ENCODE results near the gene EPHA1. TPM values are rescaled to one million over a fixed set of nuclear protein-coding genes. Genes with fewer than 3 reads are reported as not detected.
"Not testable (repeated sequence)": the region's sequence is repeated elsewhere in the genome, so short reads cannot be mapped to it uniquely, and the experiment has no call there.

EPHA1 gene
- total and polyA plus RNA-seq, 2 donors (not counting 3 experiments of a cell fraction or from before 2014, with no cell fraction given): 0.07 TPM; not detected in 1

DNA sequence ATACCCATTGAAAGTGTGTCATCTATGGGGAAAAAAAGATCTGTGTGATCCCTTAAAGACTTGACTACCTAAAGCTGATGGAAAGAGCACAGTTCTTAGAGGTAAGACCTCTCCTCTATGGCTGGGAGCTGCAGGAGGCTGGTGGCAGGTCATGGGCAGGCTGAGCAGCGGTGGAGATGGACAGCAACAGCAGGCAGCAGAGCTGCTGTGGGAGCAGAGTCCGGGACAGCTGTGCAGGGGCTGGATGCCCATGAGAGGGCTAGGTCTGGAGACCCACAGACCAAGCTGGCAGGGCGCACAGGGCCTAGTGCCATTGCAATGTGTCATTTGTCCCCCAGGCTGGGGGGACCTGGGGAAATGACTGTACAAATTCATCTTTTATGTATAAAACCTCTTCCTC lies 13.4 kb upstream of the EPHA1 start:
- Histone ChIP-seq H3K4me3 (replicated peaks in 1 of 3; ENCODE audit: insufficient read depth in 1 of 3, low read depth in 1 of 3, low read length in 3 of 3) (no peak overlapping the region), H3K9me3 (replicated peaks; ENCODE audit: control insufficient read depth, insufficient read depth, low read length) (no peaks in the 10 kb centered on the region), H2AFZ (ENCODE audit: low read depth, low read length) (no peak overlapping the region), H3K9me1 (replicated peaks; ENCODE audit: control insufficient read depth, extremely low read depth, insufficient read depth, low read length) (no peaks in the 10 kb centered on the region), H3K36me3 (ENCODE audit: control insufficient read depth in 2 of 2, extremely low read depth in 1 of 2, insufficient read depth in 2 of 2, low read length in 2 of 2) (no peaks in the 10 kb centered on the region), H3K9ac (replicated peaks; ENCODE audit: extremely low read depth, insufficient read depth, low read length) (no peak overlapping the region), H3K79me2 (ENCODE audit: control insufficient read depth, insufficient read depth, low read length) (no peaks in the 10 kb centered on the region), H3K27ac (ENCODE audit: insufficient read depth, low read depth, low read length) (no peak overlapping the region), H3K27me3 (ENCODE audit: control insufficient read depth in 2 of 2, insufficient read depth in 2 of 2, low read length in 2 of 2) (no peaks in the 10 kb centered on the region), H3K4me2 (ENCODE audit: insufficient read depth, low read length) (no peak overlapping the region), H4K20me1 (replicated peaks; ENCODE audit: control insufficient read depth, extremely low read depth, insufficient read depth, low read length) (no peaks in the 10 kb centered on the region), H3K4me1 (ENCODE audit: control insufficient read depth, extremely low read depth, insufficient read depth, low read length) (peaks cover 5% of the 10 kb centered on the region)
- DNase-seq (ENCODE audit: low read depth, low spot score) (no peak), FAIRE-seq (no peak)
- ChIA-PET CTCF (interaction anchor here (0.5 to 1.2 kb wide), 2 partner anchors 10 to 460 kb away, joined by 3 read pairs; no protein-coding TSS in a partner anchor), POLR2A (no interaction called here)
- intact Hi-C loops (cut with micrococcal nuclease): no loop called here
- no peak for TF ChIP-seq POLR2AphosphoS5 (IDR thresholded peaks at IDR 0.05; ENCODE audit: insufficient read depth, low read depth, low read length)
- TF ChIP-seq JUN (IDR thresholded peaks at IDR 0.05; ENCODE audit: borderline replicate concordance, insufficient read depth, insufficient read length, low read depth): no peak
- TF ChIP-seq, protein P1, sequence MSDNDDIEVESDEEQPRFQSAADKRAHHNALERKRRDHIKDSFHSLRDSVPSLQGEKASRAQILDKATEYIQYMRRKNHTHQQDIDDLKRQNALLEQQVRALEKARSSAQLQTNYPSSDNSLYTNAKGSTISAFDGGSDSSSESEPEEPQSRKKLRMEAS (IDR thresholded peaks at IDR 0.05; ENCODE audit: insufficient read depth, insufficient read length): no peak
- no peak for TF ChIP-seq FOS (IDR thresholded peaks at IDR 0.05; ENCODE audit: borderline replicate concordance, insufficient read depth, low read length)
- TF ChIP-seq, protein P2, sequence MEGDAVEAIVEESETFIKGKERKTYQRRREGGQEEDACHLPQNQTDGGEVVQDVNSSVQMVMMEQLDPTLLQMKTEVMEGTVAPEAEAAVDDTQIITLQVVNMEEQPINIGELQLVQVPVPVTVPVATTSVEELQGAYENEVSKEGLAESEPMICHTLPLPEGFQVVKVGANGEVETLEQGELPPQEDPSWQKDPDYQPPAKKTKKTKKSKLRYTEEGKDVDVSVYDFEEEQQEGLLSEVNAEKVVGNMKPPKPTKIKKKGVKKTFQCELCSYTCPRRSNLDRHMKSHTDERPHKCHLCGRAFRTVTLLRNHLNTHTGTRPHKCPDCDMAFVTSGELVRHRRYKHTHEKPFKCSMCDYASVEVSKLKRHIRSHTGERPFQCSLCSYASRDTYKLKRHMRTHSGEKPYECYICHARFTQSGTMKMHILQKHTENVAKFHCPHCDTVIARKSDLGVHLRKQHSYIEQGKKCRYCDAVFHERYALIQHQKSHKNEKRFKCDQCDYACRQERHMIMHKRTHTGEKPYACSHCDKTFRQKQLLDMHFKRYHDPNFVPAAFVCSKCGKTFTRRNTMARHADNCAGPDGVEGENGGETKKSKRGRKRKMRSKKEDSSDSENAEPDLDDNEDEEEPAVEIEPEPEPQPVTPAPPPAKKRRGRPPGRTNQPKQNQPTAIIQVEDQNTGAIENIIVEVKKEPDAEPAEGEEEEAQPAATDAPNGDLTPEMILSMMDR (IDR thresholded peaks at IDR 0.05; ENCODE audit: extremely low read depth in 1 of 2, insufficient read depth in 1 of 2, low read depth in 1 of 2, low read length in 2 of 2): no peak
- TF ChIP-seq POLR2A (IDR thresholded peaks at IDR 0.05; ENCODE audit: low read depth, low read length): no peak
- TF ChIP-seq EZH2 (IDR thresholded peaks at IDR 0.05; ENCODE audit: borderline replicate concordance, low read depth, low read length, severe bottlenecking): no peak
- TF ChIP-seq MYC (IDR thresholded peaks at IDR 0.05; ENCODE audit: low read depth, low read length): no peak
- no peak for TF ChIP-seq GATA2 (IDR thresholded peaks at IDR 0.05; ENCODE audit: insufficient read depth, insufficient read length, low read depth, low read length)
- dilution Hi-C loops (cut with MboI; ENCODE audit: extremely low pct_ligation_motif_present, low sequenced_read_pairs): no loop called here
- no TSS peak for BruUV-seq (replicated peaks)

DNA sequence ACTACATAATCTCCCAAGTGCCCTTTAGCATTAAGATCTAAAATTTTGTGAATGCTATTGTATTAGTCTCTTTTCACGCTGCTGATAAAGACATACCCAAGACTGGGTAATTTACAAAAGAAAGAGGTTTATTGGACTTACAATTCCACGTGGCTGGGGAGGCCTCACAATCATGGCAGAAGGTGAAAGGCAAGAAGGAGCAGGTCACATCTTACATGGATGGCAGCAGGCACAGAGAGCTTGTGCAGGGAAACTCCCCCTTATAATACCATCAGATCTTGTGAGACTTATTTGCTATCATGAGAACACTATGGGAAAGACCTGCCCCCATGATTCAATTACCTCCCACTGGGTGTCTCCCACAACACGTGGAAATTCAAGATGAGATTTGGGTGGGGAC lies 12.0 kb upstream of the EPHA1 start:
- DNase-seq (ENCODE audit: low read depth, low spot score); FAIRE-seq; POLR2A ChIA-PET; H3K27ac ChIP-seq (ENCODE audit: insufficient read depth, low read depth, low read length); H3K9me3 ChIP-seq (replicated peaks; ENCODE audit: control insufficient read depth, insufficient read depth, low read length); H3K9ac ChIP-seq (replicated peaks; ENCODE audit: extremely low read depth, insufficient read depth, low read length); H2AFZ ChIP-seq (ENCODE audit: low read depth, low read length); H3K4me2 ChIP-seq (ENCODE audit: insufficient read depth, low read length); intact Hi-C loops (cut with micrococcal nuclease); H3K9me1 ChIP-seq (replicated peaks; ENCODE audit: control insufficient read depth, extremely low read depth, insufficient read depth, low read length); BruUV-seq (replicated peaks); H4K20me1 ChIP-seq (replicated peaks; ENCODE audit: control insufficient read depth, extremely low read depth, insufficient read depth, low read length); CTCF ChIA-PET; H3K79me2 ChIP-seq (ENCODE audit: control insufficient read depth, insufficient read depth, low read length); H3K4me1 ChIP-seq (ENCODE audit: control insufficient read depth, extremely low read depth, insufficient read depth, low read length); H3K36me3 ChIP-seq (ENCODE audit: control insufficient read depth in 2 of 2, extremely low read depth in 1 of 2, insufficient read depth in 2 of 2, low read length in 2 of 2); H3K4me3 ChIP-seq (replicated peaks in 1 of 3; ENCODE audit: insufficient read depth in 1 of 3, low read depth in 1 of 3, low read length in 3 of 3); H3K27me3 ChIP-seq (ENCODE audit: control insufficient read depth in 2 of 2, insufficient read depth in 2 of 2, low read length in 2 of 2); dilution Hi-C loops (cut with MboI; ENCODE audit: extremely low pct_ligation_motif_present, low sequenced_read_pairs): not testable (repeated sequence)

Data from endothelial cell of umbilical vein (primary cell).